Measurements from ENCODE around the gene DIO3. TPM values are rescaled to one million over a fixed set of nuclear protein-coding genes. Genes with fewer than 3 reads are reported as not detected.
"Not testable (repeated sequence)": the region's sequence is repeated elsewhere in the genome, so short reads cannot be mapped to it uniquely, and the experiment has no call there.

DIO3 gene
- total RNA-seq, 1 experiment from 2014 or later, result not detected

GRCh38 chr14:101564819-101565698 lies 3.8 kb downstream of the DIO3 start:
- H3K9me3 ChIP-seq (ENCODE audit: low read depth, low read length, poor library complexity, severe bottlenecking), result peaks cover 5% of the 10 kb centered on the region
- no peaks in the 10 kb centered on the region for H3K36me3 ChIP-seq (ENCODE audit: insufficient read depth, low read length, poor library complexity, severe bottlenecking)
- ChIA-PET POLR2A (ENCODE audit: low non-redundant PET) (no interaction called here), CTCF (interaction anchor here (0.5 kb wide), 1 partner anchor 392 kb away, joined by 3 read pairs; no protein-coding TSS in a partner anchor)
- H3K4me3 ChIP-seq (ENCODE audit: low read depth, low read length, poor library complexity, severe bottlenecking), result no peak overlapping the region
- TF ChIP-seq CTCF (conservative IDR thresholded peaks at IDR 0.05; ENCODE audit: low read depth, low read length), result no peak
- peak; percentile 86 for TF ChIP-seq EZH2 (IDR thresholded peaks at IDR 0.05; ENCODE audit: borderline replicate concordance, low read depth, low read length, poor library complexity, severe bottlenecking)
- no peaks in the 10 kb centered on the region for H3K4me1 ChIP-seq (ENCODE audit: insufficient read depth, low read length, poor library complexity, severe bottlenecking)
- intact Hi-C loops (cut with micrococcal nuclease; ENCODE audit: unreplicated experiment), result no loop called here
- H3K27ac ChIP-seq (ENCODE audit: low read depth, low read length, poor library complexity, severe bottlenecking), result no peak overlapping the region
- no TSS peak for BruUV-seq (replicated peaks)
- no peak for DNase-seq (ENCODE audit: low spot score)
- H3K27me3 ChIP-seq (replicated peaks; ENCODE audit: insufficient read depth, low read depth, low read length, poor library complexity), result peaks cover 89% of the 10 kb centered on the region

GRCh38 chr14:101567252-101567651 lies 6.0 kb downstream of the DIO3 start:
- Histone ChIP-seq H3K4me1 (ENCODE audit: insufficient read depth, low read length, poor library complexity, severe bottlenecking) (no peaks in the 10 kb centered on the region), H3K36me3 (ENCODE audit: insufficient read depth, low read length, poor library complexity, severe bottlenecking) (no peaks in the 10 kb centered on the region), H3K4me3 (ENCODE audit: low read depth, low read length, poor library complexity, severe bottlenecking) (no peak overlapping the region), H3K27me3 (replicated peaks; ENCODE audit: insufficient read depth, low read depth, low read length, poor library complexity) (peaks cover 74% of the 10 kb centered on the region), H3K27ac (ENCODE audit: low read depth, low read length, poor library complexity, severe bottlenecking) (no peak overlapping the region), H3K9me3 (ENCODE audit: low read depth, low read length, poor library complexity, severe bottlenecking) (no peaks in the 10 kb centered on the region)
- BruUV-seq (replicated peaks), result no TSS peak
- no peak for TF ChIP-seq EZH2 (IDR thresholded peaks at IDR 0.05; ENCODE audit: borderline replicate concordance, low read depth, low read length, poor library complexity, severe bottlenecking)
- no peak for TF ChIP-seq CTCF (conservative IDR thresholded peaks at IDR 0.05; ENCODE audit: low read depth, low read length)
- intact Hi-C loops (cut with micrococcal nuclease; ENCODE audit: unreplicated experiment), result no loop called here
- ChIA-PET CTCF (no interaction called here), POLR2A (ENCODE audit: low non-redundant PET) (no interaction called here)
- DNase-seq (ENCODE audit: low spot score), result no peak

GRCh38 chr14:101571004-101571403 lies 9.7 kb downstream of the DIO3 start:
- Histone ChIP-seq H3K9me3 (ENCODE audit: low read depth, low read length, poor library complexity, severe bottlenecking) (no peaks in the 10 kb centered on the region), H3K36me3 (ENCODE audit: insufficient read depth, low read length, poor library complexity, severe bottlenecking) (no peaks in the 10 kb centered on the region), H3K27me3 (replicated peaks; ENCODE audit: insufficient read depth, low read depth, low read length, poor library complexity) (peaks cover 40% of the 10 kb centered on the region), H3K4me1 (ENCODE audit: insufficient read depth, low read length, poor library complexity, severe bottlenecking) (no peaks in the 10 kb centered on the region), H3K4me3 (ENCODE audit: low read depth, low read length, poor library complexity, severe bottlenecking) (no peak overlapping the region), H3K27ac (ENCODE audit: low read depth, low read length, poor library complexity, severe bottlenecking) (no peak overlapping the region)
- ChIA-PET POLR2A (ENCODE audit: low non-redundant PET) (no interaction called here), CTCF (no interaction called here)
- no peak for TF ChIP-seq CTCF (conservative IDR thresholded peaks at IDR 0.05; ENCODE audit: low read depth, low read length)
- TF ChIP-seq EZH2 (IDR thresholded peaks at IDR 0.05; ENCODE audit: borderline replicate concordance, low read depth, low read length, poor library complexity, severe bottlenecking), result no peak
- no TSS peak for BruUV-seq (replicated peaks)
- no peak for DNase-seq (ENCODE audit: low spot score)
- intact Hi-C loops (cut with micrococcal nuclease; ENCODE audit: unreplicated experiment), result no loop called here

GRCh38 chr14:101572526-101572925 lies 11.2 kb downstream of the DIO3 start:
- H3K27ac ChIP-seq (ENCODE audit: low read depth, low read length, poor library complexity, severe bottlenecking); DNase-seq (ENCODE audit: low spot score); POLR2A ChIA-PET (ENCODE audit: low non-redundant PET); H3K36me3 ChIP-seq (ENCODE audit: insufficient read depth, low read length, poor library complexity, severe bottlenecking); H3K4me3 ChIP-seq (ENCODE audit: low read depth, low read length, poor library complexity, severe bottlenecking); H3K4me1 ChIP-seq (ENCODE audit: insufficient read depth, low read length, poor library complexity, severe bottlenecking); intact Hi-C loops (cut with micrococcal nuclease; ENCODE audit: unreplicated experiment); CTCF ChIA-PET; H3K9me3 ChIP-seq (ENCODE audit: low read depth, low read length, poor library complexity, severe bottlenecking); BruUV-seq (replicated peaks): not testable (repeated sequence)
- H3K27me3 ChIP-seq (replicated peaks; ENCODE audit: insufficient read depth, low read depth, low read length, poor library complexity), result peaks cover 25% of the 10 kb centered on the region
